A673 (cell line): ENCODE results near the gene NPR3. TPM values are rescaled to one million over a fixed set of nuclear protein-coding genes. Genes with fewer than 3 reads are reported as not detected.
"Not testable (repeated sequence)": the region's sequence is repeated elsewhere in the genome, so short reads cannot be mapped to it uniquely, and the experiment has no call there.

ENCODE experiments used
- BruUV-seq: library from RNA; stranded (reverse); fragments of 400-500 nt; replicated peaks from 2 replicates; lab custom pipeline; 2021; lab: Mats Ljungman, UMichigan
- CTCF ChIA-PET: fragments of 300-600 bp; sonication (Branson Sonifier 250); formaldehyde crosslinking; loops from one replicate; lab custom pipeline; 2022; ENCODE audit warnings: antibody characterized with exemption; lab: Charles Lee
- POLR2A ChIA-PET: fragments of 300-600 bp; sonication (Branson Sonifier 250); formaldehyde crosslinking; loops from one replicate; lab custom pipeline; 2022; ENCODE audit warnings: antibody characterized with exemption; ENCODE audit not compliant: low non-redundant PET; lab: Charles Lee
- DNase-seq: peaks from one replicate; pipeline ENCODE4 v3.0.0-alpha.2; 2015; ENCODE audit warnings: low spot score
- H3K27ac ChIP-seq: fragments of 200-600 bp; sonication (generic); 2 replicates; pipeline ENCODE4 v1.5.1; 2016; ENCODE audit warnings: mixed run types, low read depth, mild to moderate bottlenecking, mixed read lengths, antibody characterized with exemption, low read length; ENCODE audit not compliant: poor library complexity, severe bottlenecking
- H3K27me3 ChIP-seq: fragments of 200-600 bp; sonication (generic); replicated peaks from 2 replicates; pipeline ENCODE4 v1.6.1; 2017; ENCODE audit warnings: mixed run types, low read depth, mild to moderate bottlenecking, mixed read lengths, antibody characterized with exemption, low read length; ENCODE audit not compliant: insufficient read depth, poor library complexity
- H3K36me3 ChIP-seq: fragments of 200-600 bp; sonication (generic); 2 replicates; pipeline ENCODE4 v1.6.1; 2016; ENCODE audit warnings: mixed run types, mild to moderate bottlenecking, mixed read lengths, antibody characterized with exemption, low read length; ENCODE audit not compliant: insufficient read depth, poor library complexity, severe bottlenecking
- H3K4me1 ChIP-seq: fragments of 200-600 bp; sonication (generic); 2 replicates; pipeline ENCODE4 v1.6.1; 2017; ENCODE audit warnings: mixed run types, mild to moderate bottlenecking, mixed read lengths, antibody characterized with exemption, low read length; ENCODE audit not compliant: insufficient read depth, poor library complexity, severe bottlenecking
- H3K4me3 ChIP-seq: fragments of 200-600 bp; sonication (generic); 2 replicates; pipeline ENCODE4 v1.5.1; 2016; ENCODE audit warnings: low read depth, mixed run types, mild to moderate bottlenecking, mixed read lengths, low read length; ENCODE audit not compliant: poor library complexity, severe bottlenecking
- H3K9me3 ChIP-seq: fragments of 200-600 bp; sonication (generic); 2 replicates; pipeline ENCODE4 v1.6.1; 2016; ENCODE audit warnings: mixed run types, low read depth, mild to moderate bottlenecking, mixed read lengths, antibody characterized with exemption, low read length; ENCODE audit not compliant: poor library complexity, severe bottlenecking
- CTCF ChIP-seq: fragments of 300-800, 200-600 bp; sonication (generic); conservative IDR thresholded peaks from 2 replicates; pipeline ENCODE4 v1.5.1; 2017; ENCODE audit warnings: low read depth, mild to moderate bottlenecking, antibody characterized with exemption, low read length, moderate library complexity, mixed read lengths
- EZH2 ChIP-seq: fragments of 200-600 bp; sonication (generic); IDR thresholded peaks from 2 replicates; pipeline ENCODE4 v1.6.1; 2017; ENCODE audit warnings: borderline replicate concordance, low read depth, mild to moderate bottlenecking, mixed read lengths, antibody characterized with exemption, low read length; ENCODE audit not compliant: poor library complexity, severe bottlenecking
- intact Hi-C: fragments of 100-400 bp; cut with micrococcal nuclease; formaldehyde crosslinking; loops from one replicate; pipeline ENCODE4 v1.10.0; 2022; ENCODE audit not compliant: unreplicated experiment
- total RNA-seq: library from RNA; stranded (reverse); gene quantifications from 2 replicates; pipeline ENCODE4 v1.2.3, GENCODE V29; 2021

Gene NPR3
- total RNA-seq, 1 experiment from 2014 or later = 5.3 TPM

GRCh38 chr5:32803656-32804055 lies 92.5 kb downstream of the NPR3 start:
- H3K27ac ChIP-seq = no peak overlapping the region
- no peak for DNase-seq
- TF ChIP-seq EZH2 (no peak), CTCF (no peak)

GRCh38 chr5:32805462-32805861 lies 94.3 kb downstream of the NPR3 start:
- CTCF ChIA-PET, H3K27ac ChIP-seq, H3K36me3 ChIP-seq, intact Hi-C loops, BruUV-seq, POLR2A ChIA-PET, H3K27me3 ChIP-seq, H3K9me3 ChIP-seq, DNase-seq, H3K4me3 ChIP-seq, H3K4me1 ChIP-seq: not testable (repeated sequence)

More at GRCh38 chr5:32803656-32804055, 92.5 kb downstream of the NPR3 start:
- Histone ChIP-seq H3K4me1 (no peaks in the 10 kb centered on the region), H3K27me3 (no peaks in the 10 kb centered on the region), H3K4me3 (no peak overlapping the region), H3K36me3 (no peaks in the 10 kb centered on the region), H3K9me3 (no peaks in the 10 kb centered on the region)
- ChIA-PET CTCF (no interaction called here), POLR2A (no interaction called here)
- BruUV-seq = no TSS peak
- intact Hi-C loops = no loop called here

- Histone ChIP-seq H3K4me3 (no peak overlapping the region), H3K4me1 (no peaks in the 10 kb centered on the region), H3K9me3 (no peaks in the 10 kb centered on the region), H3K27ac (no peak overlapping the region), H3K27me3 (no peaks in the 10 kb centered on the region), H3K36me3 (no peaks in the 10 kb centered on the region)
- intact Hi-C loops = no loop called here
- POLR2A ChIA-PET = no interaction called here
- BruUV-seq = no TSS peak
- peak; percentile 19 for DNase-seq
- CTCF ChIA-PET = no interaction called here
- TF ChIP-seq EZH2 (no peak), CTCF (no peak)
Observed at GRCh38 chr5:32805971-32806638, 95.0 kb downstream of the NPR3 start.

DNA sequence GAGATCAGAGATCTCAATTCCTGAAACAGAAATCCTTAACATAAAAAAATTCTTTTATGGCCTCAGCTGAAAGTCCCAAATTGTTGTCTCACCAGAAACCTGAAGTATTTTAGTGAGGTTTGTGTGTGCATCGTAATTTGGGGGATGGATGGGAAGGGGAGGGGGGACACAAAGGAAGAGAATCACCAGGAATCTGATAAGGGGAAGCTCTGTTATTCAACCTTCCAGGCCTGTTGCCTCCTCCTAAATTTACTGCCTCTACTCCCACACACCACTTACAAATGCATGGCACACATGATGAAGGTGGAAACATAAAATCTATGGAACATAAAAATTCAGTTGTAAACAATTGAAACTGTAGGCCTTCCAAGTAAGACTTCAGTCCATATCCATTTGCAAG lies 97.7 kb downstream of the NPR3 start:
- intact Hi-C loops = no loop called here
- DNase-seq = no peak
- BruUV-seq = no TSS peak
- no peak for TF ChIP-seq CTCF
- no peak for TF ChIP-seq EZH2
- no peak overlapping the region for H3K4me3 ChIP-seq
- ChIA-PET POLR2A (no interaction called here), CTCF (no interaction called here)
- no peaks in the 10 kb centered on the region for H3K27me3 ChIP-seq
- H3K36me3 ChIP-seq = no peaks in the 10 kb centered on the region
- no peaks in the 10 kb centered on the region for H3K4me1 ChIP-seq
- no peak overlapping the region for H3K27ac ChIP-seq
- H3K9me3 ChIP-seq = no peaks in the 10 kb centered on the region
